Activated CD4-positive, alpha-beta T cell treated with anti-CD3 and anti-CD28 coated beads for 1 hour (primary cell): ENCODE measurements around the gene RECQL5.
A peak's percentile ranks its signal among the peaks of the same experiment; 100 is the strongest.
"Not testable (repeated sequence)": the region's sequence is repeated elsewhere in the genome, so short reads cannot be mapped to it uniquely, and the experiment has no call there.

Experiments
- DNase-seq: peaks from one replicate; pipeline ENCODE4 v3.0.0-alpha.2; 2020

The RECQL5 gene

DNA sequence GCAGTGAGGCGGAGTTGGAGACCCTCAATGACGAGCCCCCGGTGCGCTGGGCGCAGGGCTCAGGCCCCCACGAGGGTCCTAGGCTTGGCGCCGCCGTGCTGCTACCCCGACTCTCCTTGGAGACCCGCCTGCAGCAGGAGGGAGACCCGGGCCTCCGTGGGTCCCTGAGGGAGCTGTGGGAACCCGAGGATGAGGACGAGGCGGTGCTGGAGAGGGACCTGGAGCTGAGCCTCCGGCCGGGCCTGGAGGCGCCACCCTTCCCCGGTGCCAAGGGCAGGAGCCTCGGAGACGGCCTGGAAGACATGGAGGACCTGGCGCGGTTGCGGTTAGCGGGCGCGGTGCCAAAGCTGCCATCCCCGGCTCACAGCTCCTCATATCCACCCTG lies 77.0 kb downstream of the RECQL5 start:
- no peak for DNase-seq

GRCh38 chr17:75589012-75589918 lies 77.7 kb downstream of the RECQL5 start:
- peak; percentile 93 for DNase-seq

- peak; percentile 16 for DNase-seq
Observed at GRCh38 chr17:75588596-75589011, 78.3 kb downstream of the RECQL5 start.

DNA sequence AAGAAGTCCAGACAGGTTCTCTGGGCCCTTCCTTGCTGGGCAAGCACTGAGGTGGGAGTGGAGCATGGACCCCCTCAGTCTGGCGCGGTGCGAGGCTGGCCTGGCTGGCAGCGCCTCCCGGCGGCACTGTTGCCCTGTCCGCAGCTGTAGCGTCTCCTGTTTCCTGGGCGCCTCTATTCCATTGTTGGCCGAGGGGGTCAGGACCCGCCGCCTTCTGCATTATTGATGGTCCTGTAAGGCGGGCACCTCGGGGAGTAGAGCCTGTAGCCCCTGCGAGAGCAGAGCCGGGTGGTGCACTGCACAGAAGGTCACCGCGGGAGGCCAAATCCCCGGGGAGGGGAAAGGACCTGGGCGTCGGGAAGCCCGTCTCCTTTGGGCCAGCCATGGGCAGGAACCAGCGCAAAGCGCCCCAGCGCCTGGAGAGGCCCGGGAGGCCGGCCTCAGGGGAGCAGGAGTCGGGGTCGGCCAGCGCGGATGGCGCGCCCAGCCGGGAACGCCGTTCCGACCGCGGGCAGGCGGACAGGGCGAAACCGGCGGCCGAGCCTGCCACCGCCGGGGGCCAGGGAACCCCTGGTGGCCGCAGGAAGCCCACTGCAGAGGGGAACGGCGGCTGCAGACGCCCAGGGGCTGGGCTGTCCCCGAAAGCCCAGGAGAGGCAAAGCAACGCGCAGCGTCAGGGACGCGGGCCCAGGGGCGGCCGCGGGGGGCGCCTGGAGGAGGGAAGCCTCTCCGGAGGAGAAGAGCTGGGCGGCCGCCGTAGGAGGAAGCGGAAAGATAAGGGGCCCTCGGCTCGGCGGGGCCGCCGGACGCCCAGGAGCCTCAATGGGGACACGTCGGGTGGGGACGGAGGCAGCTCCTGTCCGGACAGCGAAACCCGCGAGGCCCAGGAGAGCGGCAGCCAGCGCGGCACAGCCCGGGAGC lies 79.0 kb downstream of the RECQL5 start, which contains the start of gene MYO15B:
Gene MYO15B (plus strand): TSS at position 126 of the 921 bp plus-strand sequence. CDS start 258 bp downstream, at position 384.
- DNase-seq = peak; percentile 52

DNA sequence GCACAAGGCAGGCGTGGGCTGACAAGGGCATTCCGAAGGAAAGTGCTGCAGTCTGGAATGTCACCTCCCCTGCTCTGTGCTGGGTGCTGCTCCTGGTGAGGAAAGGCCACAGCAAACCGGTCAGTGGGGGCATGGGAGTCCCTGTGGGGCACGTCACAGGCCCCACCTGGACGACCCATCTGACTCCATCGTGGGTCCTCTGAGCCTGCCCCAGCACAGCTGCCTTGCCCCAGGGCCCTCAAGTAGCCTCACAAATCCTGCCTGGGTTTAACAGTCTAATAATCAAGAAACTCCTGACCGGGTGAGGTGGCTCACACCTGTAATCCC lies 82.1 kb downstream of the RECQL5 start:
- DNase-seq = no peak

- not testable (repeated sequence) for DNase-seq
Observed at GRCh38 chr17:75583197-75583596, 83.8 kb downstream of the RECQL5 start.

DNA sequence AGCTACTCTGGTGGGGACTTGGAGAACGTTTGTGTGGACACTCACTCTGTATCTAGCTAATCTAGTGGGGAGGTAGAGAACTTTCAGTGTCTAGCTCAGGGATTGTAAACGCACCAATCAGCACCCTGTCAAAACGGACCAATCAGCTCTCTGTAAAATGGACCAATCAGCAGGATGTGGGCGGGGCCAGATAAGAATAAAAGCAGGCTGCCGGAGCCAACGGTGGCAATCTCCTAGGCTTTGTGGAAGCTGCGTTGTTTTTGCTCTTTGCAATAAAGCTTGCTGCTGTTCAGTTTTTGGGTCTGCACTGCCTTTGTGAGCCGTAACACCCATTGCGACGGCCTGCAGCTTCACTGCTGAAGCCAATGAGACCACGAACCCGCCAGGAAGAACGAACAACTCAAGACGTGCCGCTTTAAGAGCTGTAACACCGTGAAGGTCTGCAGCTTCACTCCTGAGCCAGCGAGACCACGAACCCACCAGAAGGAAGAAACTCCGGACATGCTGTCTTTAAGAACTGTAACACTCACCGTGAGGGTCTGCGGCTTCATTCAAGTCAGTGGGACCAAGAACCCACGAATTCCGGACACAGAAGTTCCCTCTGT lies 85.7 kb downstream of the RECQL5 start:
- DNase-seq = peak; percentile 35
